GM18526 (cell line): ENCODE measurements around the gene HPN.

ENCODE experiments used
- POLR2A ChIP-seq: IDR thresholded peaks from 3 replicates; pipeline ENCODE4 v1.6.1; 2011; ENCODE audit not compliant: insufficient read length; ENCODE audit errors: extremely low read depth

The HPN gene

DNA sequence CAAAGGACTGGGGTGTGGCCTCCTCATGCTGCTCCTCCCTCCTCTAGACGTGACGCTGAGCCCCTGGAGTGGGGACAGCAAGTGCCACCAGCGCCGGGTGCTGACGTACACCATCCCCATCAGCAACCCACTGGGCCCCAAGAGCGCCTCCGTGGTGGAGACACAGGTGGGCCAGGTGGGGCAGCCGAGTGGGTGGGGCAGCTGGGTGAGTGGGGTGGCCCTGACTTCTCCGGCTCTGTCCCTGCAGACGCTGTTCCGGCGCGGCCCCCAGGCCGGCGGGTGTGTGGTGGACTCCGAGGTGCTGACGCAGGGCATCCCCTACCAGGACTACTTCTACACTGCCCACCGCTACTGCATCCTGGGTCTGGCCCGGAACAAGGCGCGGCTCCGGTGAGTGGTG lies 22.4 kb upstream of the HPN start:
- no peak for TF ChIP-seq POLR2A

DNA sequence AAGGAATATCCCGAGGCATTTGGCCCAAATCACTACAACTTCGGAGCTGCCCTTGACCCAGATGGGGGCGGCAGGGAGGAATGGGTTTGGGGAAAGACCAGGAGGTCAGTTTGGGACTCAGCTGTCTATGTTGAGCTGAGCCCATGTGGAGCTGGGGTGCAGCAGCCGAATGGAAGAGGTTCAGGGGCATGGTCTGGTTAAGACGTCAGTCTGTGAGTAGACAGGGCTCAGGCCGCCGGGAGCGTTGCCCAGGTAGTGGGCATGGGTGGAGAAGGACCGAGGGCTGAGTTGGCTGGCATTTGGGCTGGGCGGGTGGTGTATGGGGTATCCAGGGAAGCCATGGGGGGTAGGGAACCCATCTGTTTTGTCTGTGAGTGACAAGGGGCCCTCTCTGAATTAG lies 20.5 kb upstream of the HPN start:
- no peak for TF ChIP-seq POLR2A

DNA sequence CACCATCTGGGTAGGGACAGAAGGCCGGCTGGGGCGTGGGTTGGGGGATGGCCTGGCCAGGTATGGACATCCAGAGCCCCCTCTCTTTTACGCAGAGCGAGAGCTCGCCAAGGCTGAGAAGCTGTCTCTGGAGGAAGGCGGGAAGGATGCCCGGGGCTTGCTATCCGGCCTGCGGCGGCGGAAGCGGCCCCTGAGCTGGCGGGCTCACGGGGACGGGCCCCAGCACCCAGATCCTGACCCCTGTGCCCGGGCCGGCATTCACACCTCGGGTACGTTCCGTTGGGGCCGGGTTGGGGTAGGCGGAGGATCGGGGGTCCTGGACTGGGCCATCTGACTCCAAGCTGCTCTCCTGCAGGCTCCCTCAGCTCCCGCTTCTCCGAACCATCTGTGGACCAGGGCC lies 19.9 kb upstream of the HPN start:
- TF ChIP-seq POLR2A, result no peak

DNA sequence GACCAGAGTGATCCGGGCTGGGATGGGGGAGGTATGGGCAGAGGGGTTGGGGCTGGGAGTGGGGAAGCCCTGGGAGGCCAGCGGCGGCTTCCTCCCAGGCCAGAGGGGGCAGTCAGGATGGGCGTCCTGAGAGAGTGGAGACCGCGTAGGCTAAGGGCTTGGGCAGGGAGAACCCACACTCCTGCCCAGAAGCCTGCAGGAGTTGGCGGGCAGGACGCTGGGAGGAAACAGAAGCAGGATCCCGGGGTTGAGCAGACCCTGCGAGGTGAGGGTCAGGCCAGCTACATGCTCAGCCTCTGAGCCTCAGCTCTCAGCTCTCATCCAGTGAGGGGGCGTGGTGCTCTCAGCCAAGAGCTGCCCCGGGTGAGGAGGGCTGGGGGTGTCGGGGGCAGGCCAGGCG lies 19.1 kb upstream of the HPN start:
- no peak for TF ChIP-seq POLR2A

DNA sequence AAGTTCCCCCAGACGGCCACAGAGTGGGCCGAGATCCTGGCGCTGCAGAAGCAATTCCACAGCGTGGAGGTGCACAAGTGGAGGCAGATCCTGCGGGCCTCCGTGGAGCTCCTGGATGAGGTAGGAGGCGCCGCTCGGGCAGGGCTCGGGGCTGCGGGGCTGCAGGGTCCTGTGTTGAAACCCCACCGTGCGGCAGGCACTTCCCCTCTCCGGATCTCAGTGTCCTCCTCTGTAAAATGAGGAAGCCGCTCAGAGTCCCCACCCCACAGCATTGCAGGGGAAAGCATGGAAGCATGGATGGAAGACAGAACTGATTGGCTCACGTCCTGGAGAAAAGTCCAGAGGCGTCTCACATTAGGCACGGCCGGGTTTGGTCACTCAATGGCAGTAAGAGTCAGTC lies 18.1 kb upstream of the HPN start:
- no peak for TF ChIP-seq POLR2A

DNA sequence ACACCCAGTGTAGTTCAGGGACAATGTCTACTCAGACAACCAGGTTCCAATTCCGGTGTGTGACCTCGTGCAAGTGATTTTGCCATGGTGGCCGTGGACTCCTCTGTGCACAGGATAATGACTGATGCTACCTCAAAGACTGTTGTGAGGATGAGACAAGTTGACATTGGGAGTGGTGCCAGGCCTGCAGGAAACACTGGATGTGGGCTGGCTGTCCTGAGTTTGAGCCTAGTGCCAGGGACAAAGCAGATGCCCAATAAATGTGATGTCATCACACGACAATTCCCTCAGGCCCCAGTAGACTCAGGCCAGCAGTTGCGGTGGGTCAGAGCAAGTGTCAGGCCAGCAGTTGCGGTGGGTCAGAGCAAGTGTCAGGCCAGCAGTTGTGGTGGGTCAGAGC lies 17.4 kb upstream of the HPN start:
- TF ChIP-seq POLR2A, result no peak

DNA sequence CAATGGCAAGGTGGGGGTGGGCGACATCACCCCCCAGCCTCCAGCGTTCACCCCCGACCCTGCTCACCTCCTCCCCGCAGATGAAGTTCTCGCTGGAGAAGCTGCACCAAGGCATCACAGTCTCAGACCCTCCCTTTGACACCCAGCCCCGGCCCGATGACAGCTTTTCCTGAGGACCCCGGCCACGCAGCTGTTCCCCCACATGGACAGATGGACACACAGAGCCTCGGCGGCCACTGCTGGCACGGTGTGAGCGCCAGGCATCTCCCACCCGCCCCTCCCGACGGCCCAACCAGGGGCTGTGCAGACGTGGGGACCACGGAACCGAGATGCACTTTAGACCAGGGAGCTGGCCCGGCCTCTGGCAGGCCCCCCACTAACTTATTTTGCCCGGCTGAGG lies 15.6 kb upstream of the HPN start:
- no peak for TF ChIP-seq POLR2A

DNA sequence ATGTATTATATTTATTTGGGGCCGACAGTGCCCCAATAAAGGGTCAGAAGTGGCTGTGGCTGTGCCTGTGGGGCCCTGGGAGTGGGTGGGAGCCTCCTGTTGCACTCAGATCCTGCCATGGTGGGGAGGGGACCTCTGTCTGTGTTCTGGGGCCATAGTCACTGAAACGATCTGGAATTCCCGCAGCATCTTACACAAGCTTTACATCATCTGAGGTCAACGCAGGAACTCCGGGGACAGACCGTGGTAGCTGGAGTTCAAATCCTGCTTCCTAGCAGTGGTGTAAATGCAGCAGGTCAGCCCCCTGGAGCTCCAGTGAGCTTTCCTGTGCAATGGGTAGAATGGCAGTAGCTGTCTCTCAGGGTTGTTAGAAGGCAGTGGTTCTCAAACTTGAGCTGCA lies 15.1 kb upstream of the HPN start:
- TF ChIP-seq POLR2A, result no peak

DNA sequence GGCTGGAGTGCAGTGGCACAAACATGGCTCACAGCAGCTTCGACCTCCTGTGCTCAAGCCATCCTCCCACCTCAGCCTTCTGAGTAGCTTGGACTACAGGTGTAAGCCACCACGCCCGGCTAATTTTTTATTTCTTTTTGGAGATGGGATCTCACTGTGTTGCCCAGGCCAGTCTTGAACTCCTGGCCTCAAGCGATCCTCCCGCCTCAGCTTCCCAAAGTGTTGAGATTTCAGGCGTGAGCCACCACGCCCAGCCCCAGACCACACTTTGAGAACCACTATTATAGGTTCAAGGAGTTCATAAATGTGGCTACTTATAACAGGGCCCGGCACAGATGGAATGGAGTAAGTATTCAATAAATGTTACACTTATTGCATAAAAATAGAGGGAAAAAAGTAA lies 14.5 kb upstream of the HPN start:
- no peak for TF ChIP-seq POLR2A

DNA sequence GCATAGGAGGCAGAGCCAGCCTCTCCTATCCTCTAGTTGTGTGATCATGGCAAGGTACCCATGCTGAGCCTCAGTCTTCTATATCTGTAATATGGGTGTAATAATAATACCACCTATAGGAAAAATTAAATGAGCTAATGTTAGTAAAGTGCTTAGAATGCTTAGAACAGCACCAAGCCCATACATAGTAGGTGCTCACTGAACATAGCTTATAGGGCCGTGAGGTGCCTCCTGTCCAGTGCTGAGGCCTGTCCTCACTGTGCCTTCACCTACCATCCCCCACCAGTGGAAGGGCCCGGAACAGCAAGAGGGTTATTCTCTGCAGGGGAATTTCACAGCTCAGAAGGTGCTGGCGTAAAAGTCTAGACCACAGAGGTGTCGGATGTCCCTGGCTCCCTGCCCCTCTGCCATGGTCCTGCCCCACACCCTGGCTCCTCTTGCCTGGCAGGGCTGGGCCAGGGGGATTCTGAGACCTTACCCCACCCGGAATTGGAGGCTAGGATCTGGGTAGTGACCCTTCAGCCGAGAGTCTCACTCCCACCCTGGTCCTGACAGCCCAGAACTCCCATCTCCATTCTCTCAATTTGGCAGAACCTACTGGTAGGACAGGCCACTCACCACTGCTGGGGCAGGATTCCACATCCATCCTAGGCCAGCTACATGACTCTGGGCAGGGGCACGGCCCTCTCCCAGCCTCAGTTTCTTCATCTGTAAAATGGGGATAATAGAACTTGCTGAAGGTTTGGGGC lies 13.5 kb upstream of the HPN start:
- TF ChIP-seq POLR2A, result no peak

DNA sequence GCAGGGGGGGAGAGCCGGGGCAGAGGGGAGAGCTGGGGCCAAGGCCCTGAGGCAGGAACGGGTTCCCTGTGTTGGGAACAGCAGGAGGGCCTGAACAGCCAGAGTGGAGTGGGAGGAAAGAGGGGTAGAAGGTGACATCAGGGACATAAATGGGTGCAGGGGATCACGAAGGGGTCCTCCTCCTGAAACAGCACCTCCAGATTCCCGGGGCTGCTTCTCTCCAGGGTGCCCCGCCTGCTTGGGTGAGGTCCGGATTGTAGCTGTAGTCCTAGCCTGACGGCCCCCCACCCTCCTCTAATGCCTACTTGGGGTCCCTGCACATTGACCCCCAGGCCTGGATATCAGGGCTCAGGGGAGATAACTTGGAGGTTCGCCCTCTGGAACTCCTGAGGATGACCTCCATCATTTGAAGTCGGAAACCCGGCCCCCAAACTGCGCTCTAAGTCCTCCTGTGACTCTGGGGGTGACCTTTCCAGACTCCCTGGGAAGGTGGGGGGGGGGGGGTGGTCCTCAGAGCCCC lies 11.7 kb upstream of the HPN start:
- peak; percentile 19 for TF ChIP-seq POLR2A

DNA sequence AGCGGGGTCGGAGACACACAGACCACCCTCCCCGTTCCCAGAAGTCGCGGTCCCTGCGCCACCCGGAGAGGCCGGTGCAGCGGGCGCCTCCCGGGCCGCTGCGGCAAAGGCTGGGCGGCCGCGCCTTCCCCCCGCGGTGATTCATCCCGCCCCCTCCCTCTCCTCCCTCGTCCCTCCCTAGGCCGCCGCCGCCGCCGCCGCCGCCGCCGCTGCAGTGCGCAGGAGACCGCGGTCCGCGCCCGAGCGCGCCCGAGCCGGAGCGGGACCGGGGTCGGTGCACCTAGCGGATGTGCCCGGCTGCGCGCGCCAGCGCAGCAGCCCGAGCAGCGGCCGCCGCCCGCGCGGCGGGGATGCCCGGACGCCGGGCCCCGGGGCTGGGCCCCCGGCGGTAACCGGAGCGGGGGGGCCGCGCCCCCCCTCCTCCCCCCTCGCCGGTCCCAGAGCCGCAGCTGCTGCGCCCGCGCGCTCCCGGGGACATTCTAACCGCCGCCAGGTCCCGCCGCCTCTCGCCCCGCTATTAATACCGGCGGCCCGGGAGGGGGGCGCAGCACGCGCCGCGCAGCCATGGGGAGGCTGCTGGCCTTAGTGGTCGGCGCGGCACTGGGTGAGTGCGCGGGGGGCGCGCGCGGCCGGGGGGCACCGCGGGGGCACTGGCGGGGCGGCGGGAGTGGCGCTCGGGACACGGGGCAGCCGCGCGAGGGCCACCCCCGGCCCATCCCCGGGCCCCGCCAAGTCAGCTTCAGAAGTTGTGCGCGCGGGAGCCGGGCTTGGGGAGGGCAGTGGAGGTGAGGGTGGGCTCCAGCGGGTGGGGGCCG lies 11.1 kb upstream of the HPN start, which contains the start of gene SCN1B:
Gene SCN1B, plus strand, starts transcription at position 214 of the 815 bp plus-strand sequence. Its CDS starts 351 bp downstream, at position 565.
- no peak for TF ChIP-seq POLR2A

DNA sequence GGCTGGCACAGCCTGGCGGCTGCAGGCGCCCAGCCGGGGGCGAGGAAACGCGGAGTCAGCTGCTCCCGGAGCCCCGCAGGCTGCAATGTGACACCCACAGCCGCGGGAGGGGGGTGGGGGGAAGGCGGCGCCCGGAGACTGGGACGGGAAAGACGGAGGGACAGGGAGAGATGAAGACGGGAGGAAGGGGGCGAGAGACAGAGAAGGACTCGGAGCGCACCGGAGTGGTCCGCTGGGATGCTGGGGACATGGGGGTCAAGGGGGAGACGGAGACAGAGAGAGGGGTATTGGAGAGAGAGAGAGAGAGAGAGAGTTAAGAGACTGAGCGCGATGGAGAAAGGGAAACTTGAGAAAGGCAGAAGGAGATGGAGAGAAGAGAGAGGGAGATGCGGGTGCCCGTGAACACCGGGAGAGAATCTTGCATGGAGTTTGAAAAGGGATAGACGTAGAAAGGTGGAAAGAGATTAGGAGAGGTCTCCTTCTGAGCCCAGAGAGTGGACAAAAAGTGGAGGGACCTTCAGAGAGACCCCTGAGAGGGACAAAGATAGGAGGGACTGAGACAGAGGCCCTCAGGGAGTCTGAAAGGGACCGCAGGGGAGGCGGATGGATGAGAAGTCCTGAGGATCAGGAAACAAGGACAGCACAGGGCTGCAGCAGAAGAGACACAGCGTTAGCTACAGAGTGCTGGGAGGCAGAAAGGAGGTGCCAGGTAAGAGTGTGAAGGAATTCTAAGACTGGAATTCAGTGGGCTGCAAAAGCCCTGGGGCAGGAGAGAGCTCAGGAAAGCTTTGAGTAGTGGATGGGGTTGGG lies 10.2 kb upstream of the HPN start:
- TF ChIP-seq POLR2A, result no peak

DNA sequence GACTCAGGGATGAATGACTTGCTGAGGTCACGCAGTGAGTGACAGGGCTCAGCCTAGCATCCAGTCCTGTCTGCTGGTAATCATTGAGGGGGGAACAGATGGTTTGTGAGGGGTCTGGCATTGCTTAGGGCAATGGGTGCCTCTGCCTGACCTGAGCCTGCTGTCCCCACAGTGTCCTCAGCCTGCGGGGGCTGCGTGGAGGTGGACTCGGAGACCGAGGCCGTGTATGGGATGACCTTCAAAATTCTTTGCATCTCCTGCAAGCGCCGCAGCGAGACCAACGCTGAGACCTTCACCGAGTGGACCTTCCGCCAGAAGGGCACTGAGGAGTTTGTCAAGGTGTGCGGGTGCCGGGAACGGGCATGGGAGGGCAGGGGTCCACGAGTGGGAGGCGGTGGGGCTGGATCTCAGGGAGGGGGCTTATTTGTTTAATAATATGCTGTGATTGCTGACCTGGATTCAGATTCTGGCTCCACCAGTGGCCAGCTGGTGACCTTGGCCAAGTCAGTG lies 9.1 kb upstream of the HPN start:
- no peak for TF ChIP-seq POLR2A

DNA sequence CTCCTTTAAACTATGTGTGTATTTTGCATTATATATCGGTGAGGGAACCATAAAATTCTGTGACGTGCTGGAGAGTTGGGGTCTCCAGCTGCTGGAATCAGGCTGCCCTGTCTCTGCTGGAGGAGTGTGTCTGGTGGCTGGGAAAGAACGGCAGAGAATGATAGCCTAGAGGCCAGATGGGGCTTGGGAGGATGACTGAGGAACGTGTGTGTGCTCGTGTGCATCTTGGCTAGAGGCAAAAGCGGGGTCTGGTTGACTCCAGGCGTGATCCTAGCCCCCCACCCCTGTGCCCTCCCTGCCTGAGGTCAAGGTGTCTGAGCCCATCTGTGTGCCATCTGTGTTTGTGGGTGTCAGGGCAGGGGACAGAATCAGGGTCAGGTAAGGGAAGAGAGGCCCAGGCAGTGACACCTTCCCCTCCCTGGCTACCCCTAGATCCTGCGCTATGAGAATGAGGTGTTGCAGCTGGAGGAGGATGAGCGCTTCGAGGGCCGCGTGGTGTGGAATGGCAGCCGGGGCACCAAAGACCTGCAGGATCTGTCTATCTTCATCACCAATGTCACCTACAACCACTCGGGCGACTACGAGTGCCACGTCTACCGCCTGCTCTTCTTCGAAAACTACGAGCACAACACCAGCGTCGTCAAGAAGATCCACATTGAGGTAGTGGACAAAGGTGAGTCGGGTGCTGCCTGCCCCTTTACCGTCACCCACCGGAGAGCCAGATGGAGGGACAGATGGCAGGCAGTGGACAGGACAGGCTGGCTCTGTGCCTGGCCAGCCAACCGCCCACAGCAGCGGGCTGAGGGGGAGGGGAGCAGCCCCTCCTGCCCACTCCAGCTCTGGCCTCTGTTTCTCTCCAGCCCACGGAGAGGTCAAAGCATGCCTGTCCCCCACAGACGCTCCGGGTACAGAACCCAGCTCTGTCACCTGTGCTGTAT lies 8.2 kb upstream of the HPN start:
- TF ChIP-seq POLR2A, result no peak
